Ovary (tissue), 9 donors: Measurements from ENCODE around the gene CAPN15. TPM values are rescaled to one million over a fixed set of nuclear protein-coding genes. Genes with fewer than 3 reads are reported as not detected.

Source experiments
- DNase-seq, 5 donors: peaks; one replicate each; pipeline ENCODE4 v3.0.0-alpha.2; 2019 to 2020
- H3K27ac ChIP-seq, 2 donors: fragments of 200-600 bp; one replicate each; pipeline versions ENCODE4 v1.5.1 to v1.8.0; 2019 to 2022
- H3K27me3 ChIP-seq: fragments of 200-600 bp; one replicate; pipeline ENCODE4 v1.8.0; 2022
- H3K36me3 ChIP-seq: fragments of 200-600 bp; sonication (generic); one replicate; pipeline ENCODE4 v1.5.1; 2019
- H3K4me1 ChIP-seq: one replicate; pipeline ENCODE4 v1.8.1; 2013; ENCODE audit warnings: mild to moderate bottlenecking, moderate library complexity; ENCODE audit not compliant: insufficient read depth
- H3K4me3 ChIP-seq: fragments of 200-600 bp; sonication (generic); one replicate; pipeline ENCODE4 v1.5.1; 2017
- H3K9me3 ChIP-seq, 2 donors: fragments of 200-600 bp in 1 of 2; sonication (generic) in 1 of 2; one replicate each; pipeline versions ENCODE4 v1.5.1 to v1.8.1; 2013 to 2019; ENCODE audit warnings: mild to moderate bottlenecking in 1 of 2, moderate library complexity in 1 of 2
- EP300 ChIP-seq: sonication (generic); formaldehyde crosslinking; IDR thresholded peaks from one replicate; pipeline ENCODE4 v1.6.1; 2017; ENCODE audit warnings: antibody characterized with exemption
- POLR2A ChIP-seq: fragments of 450-650 bp; IDR thresholded peaks from one replicate; pipeline ENCODE4 v1.6.1; 2017; ENCODE audit warnings: antibody characterized with exemption, mild to moderate bottlenecking, moderate library complexity
- WGBS, 3 donors: extraction: QIAGEN DNeasy Blood & Tissue Kit in 1 of 3; methylation state at CpG; one replicate each; pipeline versions ENCODE4 v1.1.5 to v1.1.7; 2013 to 2017; 5-methylcytosine and 5-hydroxymethylcytosine counted together
- intact Hi-C, 4 donors: fragments of 100-400 bp; cut with DNase I; formaldehyde crosslinking; loops; one replicate each; pipeline versions ENCODE4 v1.11.0 to v1.15.1; 2022 to 2023
- polyA plus RNA-seq, 2 donors: library from polyadenylated mRNA; stranded (reverse); fragments of 200-250 nt in 1 of 2; fragments of 350-450 nt in 1 of 2; fragmentation: Illumina TruSeq in 1 of 2; extraction: RNeasy Lipid Tissue Mini Kit (QIAGEN cat#74804) in 1 of 2; gene quantifications; one replicate each; pipeline ENCODE4 v1.2.3, GENCODE V29; 2013 to 2014
- total RNA-seq, 7 donors: library from RNA; depleted of rRNA in 2 of 7; stranded (reverse); fragments of >200 nt in 2 of 7; fragmentation: NEBNext Ultra II Directional in 3 of 7; extraction: Animal tissue kit (Norgen Biotek cat#: 25700) in 3 of 7; gene quantifications; one replicate each; pipeline versions ENCODE4 v1.1.0 to v1.2.4, GENCODE V29; 2016 to 2023
- TF ChIP-seq, protein P1 (sequence below), 3 donors: fragments of 450-650 bp in 2 of 3; fragments of 200-600 bp in 1 of 3; IDR thresholded peaks; one replicate each; pipeline versions ENCODE4 v1.5.1 to v1.8.0; 2016 to 2022; ENCODE audit warnings: antibody characterized with exemption in 3 of 3, mild to moderate bottlenecking in 1 of 3
- donor health status: DM: no; HTN: no; CAD: no; lungs with moderate emphysema.
- donor health status: DM: no; HTN: no; CAD: no.
- donor health status: Bipolar disorder and iron deficiency.
- donor health status: DM: yes; HTN: yes; CAD: no.
- donor health status: DM: no; HTN: no; CAD: no.
- donor health status: DM: yes; HTN: yes; CAD: no.

The CAPN15 gene
- total and polyA plus RNA-seq, 9 donors, result 1.6 to 38.9 (median 25.0) TPM

DNA sequence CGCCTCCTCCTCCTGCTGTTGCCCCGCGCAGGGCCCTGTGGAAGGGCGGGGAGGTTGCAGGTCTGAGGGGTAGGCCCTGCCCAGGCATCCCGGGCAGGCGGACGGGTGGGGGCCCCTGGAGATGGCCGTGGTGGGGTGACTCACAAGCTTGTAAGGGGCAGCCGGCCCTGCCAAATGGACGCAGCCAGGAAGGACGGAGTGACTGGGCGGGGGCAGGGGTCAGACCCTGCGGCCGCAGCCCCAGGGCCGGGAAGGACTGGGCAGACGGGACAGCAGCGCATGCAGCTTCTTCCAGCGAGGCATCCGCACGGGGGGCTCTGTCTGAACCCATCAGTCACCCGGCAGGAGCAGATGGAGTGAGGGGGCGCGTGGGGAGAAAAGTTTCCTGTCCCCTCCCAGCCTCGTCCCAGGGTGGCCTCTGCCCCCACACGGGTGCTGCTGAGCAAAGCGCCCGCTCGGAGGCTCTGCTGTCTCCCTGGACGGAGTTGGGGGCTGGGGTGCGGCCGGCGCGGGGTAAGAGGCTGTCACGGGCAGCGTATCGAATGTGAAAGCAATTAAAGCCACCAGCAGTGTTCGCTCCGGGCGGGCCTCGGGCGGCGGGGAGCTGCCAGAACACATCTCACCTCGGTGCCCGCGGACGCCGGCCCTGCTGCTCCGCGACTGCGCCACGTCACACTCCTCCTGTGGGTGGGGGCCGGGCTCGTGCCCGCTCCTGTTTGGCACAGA, 27.3 kb downstream of the CAPN15 start:
- DNase-seq, result no peak
- Histone ChIP-seq H3K9me3 (no peaks in the 10 kb centered on the region), H3K27me3 (no peaks in the 10 kb centered on the region), H3K27ac (no peak overlapping the region), H3K4me3 (no peak overlapping the region), H3K4me1 (no peaks in the 10 kb centered on the region), H3K36me3 (no peaks in the 10 kb centered on the region)
- no peak for TF ChIP-seq POLR2A
- TF ChIP-seq EP300, result no peak
- TF ChIP-seq, protein P1, sequence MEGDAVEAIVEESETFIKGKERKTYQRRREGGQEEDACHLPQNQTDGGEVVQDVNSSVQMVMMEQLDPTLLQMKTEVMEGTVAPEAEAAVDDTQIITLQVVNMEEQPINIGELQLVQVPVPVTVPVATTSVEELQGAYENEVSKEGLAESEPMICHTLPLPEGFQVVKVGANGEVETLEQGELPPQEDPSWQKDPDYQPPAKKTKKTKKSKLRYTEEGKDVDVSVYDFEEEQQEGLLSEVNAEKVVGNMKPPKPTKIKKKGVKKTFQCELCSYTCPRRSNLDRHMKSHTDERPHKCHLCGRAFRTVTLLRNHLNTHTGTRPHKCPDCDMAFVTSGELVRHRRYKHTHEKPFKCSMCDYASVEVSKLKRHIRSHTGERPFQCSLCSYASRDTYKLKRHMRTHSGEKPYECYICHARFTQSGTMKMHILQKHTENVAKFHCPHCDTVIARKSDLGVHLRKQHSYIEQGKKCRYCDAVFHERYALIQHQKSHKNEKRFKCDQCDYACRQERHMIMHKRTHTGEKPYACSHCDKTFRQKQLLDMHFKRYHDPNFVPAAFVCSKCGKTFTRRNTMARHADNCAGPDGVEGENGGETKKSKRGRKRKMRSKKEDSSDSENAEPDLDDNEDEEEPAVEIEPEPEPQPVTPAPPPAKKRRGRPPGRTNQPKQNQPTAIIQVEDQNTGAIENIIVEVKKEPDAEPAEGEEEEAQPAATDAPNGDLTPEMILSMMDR (IDR thresholded peaks at IDR 0.05), result no peak
- 75 to 88% (median 86%) methylated on average over 54 of the region's 54 CpGs for WGBS, 3 donors
- intact Hi-C loops, result no loop called here

DNA sequence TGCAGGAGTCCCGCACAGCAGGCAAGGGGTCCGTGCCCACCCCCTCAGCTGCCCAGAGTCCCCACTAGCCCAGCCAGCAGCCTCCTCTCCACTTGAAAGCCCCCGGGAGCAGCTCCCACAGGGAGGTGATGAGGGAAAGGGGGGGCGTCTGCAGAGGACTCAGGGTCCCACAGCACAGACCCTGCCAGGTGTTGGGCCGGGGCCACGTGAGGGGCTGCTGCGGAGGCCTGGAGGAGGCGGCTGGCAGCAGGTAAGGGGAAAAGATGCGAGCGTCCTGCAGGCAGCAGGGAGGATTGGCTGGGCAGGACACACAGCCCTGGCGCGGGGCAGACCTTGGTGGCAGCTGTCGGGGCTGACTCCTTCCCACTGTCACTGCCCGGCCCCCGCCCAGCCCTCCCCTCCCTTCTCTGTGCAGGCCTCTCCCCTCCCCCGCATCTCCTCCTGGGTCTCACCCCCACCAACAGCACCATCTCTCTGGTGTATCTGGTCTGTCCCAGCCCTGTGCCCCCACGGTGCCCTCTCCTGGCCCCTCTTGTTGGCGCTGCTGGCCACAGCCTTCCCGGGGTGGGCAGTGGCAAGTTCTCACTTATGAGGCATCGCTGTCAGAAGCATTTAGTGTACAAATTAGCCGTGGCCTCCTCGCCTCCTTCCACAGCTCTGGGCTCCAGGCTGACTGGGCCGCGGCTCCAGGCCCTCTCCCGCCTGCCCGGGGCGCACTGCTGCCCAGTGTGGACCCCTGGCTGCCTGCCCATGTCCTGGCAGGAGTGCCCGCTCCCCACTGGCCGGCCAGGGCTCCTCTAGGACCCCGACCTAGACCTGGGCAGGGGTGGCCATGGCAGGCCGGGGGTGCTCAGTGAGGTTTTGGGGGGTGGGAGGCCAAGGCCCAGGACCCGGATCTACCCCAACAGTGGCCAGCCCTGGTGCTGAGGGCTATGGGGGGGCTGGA, 28.3 kb downstream of the CAPN15 start:
- WGBS, 3 donors, result 71 to 82% (median 79%) methylated on average over 30 to 32 of the region's 32 CpGs
- peaks cover under 1% of the 10 kb centered on the region for H3K27me3 ChIP-seq
- H3K4me1 ChIP-seq, result no peaks in the 10 kb centered on the region
- H3K9me3 ChIP-seq, result no peaks in the 10 kb centered on the region
- no peak overlapping the region for H3K4me3 ChIP-seq
- no peak overlapping the region for H3K27ac ChIP-seq
- H3K36me3 ChIP-seq, result no peaks in the 10 kb centered on the region
- intact Hi-C loops, result no loop called here
- DNase-seq, result no peak
- TF ChIP-seq POLR2A (no peak), EP300 (no peak)
- TF ChIP-seq, protein P1 (IDR thresholded peaks at IDR 0.05), result no peak

DNA sequence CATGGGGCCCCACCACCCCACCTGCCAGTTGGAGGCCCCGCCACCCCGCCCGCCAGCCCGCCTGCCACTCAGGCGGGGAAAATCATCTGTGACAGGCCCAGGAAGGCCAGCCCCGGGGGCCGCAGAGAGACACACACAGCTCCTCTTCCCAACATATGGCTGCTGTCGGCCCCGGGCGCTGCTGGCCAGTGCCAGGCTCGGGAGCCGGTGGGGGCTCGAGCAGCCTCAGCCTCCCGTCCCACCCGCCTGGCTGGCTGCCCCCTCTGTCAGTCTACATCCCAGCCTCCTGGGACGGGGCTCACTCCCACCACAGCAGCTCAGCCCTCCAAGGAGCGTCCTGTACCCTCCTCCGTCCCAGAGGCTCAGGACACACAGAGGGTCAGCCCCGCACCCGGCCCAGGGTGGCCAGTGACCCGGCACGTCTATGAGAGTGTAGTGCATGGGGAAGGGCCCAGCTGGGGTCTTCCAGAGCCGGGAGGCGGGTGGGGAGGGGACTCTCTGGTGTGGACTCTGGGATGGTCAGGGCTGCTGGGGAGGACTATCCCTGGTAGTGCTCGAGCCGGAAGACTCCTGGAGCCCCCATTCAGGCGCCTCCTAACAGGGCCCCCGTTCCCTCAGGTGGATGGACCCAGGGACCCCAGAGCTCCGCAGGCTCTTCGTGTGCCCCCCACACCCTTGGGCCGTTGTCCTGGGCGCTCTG, 29.1 kb downstream of the CAPN15 start:
- intact Hi-C loops, result no loop called here
- DNase-seq, result no peak
- Histone ChIP-seq H3K9me3 (no peaks in the 10 kb centered on the region), H3K4me3 (no peak overlapping the region), H3K27me3 (peaks cover 3% of the 10 kb centered on the region), H3K4me1 (no peaks in the 10 kb centered on the region), H3K36me3 (no peaks in the 10 kb centered on the region), H3K27ac (no peak overlapping the region)
- TF ChIP-seq POLR2A (no peak), EP300 (no peak)
- TF ChIP-seq, protein P1 (IDR thresholded peaks at IDR 0.05), result no peak
- WGBS, 3 donors, result 86 to 89% (median 88%) methylated on average over 23 to 32 of the region's 32 CpGs
